HG03108 (cell line): ENCODE measurements around the gene COIL.
"Not testable (repeated sequence)": the region's sequence is repeated elsewhere in the genome, so short reads cannot be mapped to it uniquely, and the experiment has no call there.

Experiments used
- ATAC-seq: cut with Tn5 transposase; IDR thresholded peaks from one replicate; pipeline ENCODE4 v1.9.1; 2021; ENCODE audit warnings: moderate library complexity; ENCODE audit not compliant: unreplicated experiment

Gene COIL

GRCh38 chr17:56979091-56979480, 18.2 kb upstream of the COIL start:
- no peak for ATAC-seq

GRCh38 chr17:56978441-56979090, 17.7 kb upstream of the COIL start:
- ATAC-seq = no peak

DNA sequence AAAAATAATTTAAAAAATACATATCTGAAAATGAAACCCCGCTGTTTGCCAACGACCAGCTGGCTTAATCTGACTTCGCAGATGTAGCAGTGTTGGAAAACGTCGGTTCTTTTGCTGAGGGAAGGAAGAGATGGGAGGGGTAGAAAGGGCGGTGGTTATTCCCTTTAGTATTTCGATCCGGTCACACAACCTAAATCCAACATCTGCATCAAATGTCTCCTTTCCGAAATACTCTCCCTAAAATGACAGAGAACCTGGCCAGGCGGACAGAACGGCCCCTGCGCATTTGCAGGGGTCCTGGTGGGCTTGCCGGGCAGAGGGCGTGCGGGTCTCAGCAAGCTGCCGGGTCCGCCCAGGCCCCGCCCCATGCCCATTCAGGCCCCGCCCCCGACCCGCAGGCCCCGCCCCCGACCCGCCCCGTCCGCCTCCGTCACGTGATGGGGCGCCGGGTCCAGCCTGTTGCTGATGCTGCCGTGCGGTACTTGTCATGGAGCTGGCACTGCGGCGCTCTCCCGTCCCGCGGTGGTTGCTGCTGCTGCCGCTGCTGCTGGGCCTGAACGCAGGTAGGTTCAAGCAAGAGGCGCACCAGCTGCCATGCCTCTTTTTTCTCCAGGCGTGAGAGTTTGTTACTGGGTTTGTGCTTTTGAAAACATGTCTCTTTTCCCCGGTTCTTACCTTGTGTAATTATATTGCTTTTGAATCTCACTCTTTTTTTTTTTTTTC, 17.0 kb upstream of the COIL start, which contains the start of gene SCPEP1:
Gene SCPEP1 (plus strand): TSS at position 459 of the 723 bp plus-strand sequence. CDS start 29 bp downstream, at position 488.
- no peak for ATAC-seq

DNA sequence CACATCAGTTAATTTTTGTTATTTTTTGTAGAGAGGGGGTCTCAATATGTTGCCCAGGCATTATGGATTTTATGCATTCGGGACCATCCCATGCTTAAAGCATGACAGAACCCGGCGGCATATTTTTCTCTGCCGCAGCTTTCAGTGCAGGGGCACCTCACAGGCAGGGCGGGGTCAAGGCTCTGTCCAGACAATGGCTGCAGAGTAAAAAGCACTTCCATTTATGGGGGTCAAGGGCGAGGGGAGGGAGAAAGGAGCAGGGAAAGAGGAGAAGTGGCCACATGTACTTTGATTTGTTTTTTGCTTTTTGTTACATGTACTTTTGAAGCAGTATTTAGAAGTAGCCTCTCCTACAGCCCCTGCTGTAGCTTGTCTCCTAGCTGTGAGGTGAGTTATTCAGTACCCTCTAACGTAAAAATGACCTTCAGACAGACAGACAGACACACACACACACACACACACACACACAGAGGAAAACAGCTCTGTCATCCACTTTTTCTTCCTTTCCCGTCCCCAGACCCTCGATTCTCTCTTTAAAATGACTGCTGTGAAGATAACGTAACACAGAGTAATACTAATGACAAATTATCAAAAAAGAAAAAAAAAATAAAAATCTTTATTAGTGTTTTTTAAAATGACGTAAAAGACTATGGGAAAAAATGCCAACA, 16.2 kb upstream of the COIL start:
- ATAC-seq = no peak

DNA sequence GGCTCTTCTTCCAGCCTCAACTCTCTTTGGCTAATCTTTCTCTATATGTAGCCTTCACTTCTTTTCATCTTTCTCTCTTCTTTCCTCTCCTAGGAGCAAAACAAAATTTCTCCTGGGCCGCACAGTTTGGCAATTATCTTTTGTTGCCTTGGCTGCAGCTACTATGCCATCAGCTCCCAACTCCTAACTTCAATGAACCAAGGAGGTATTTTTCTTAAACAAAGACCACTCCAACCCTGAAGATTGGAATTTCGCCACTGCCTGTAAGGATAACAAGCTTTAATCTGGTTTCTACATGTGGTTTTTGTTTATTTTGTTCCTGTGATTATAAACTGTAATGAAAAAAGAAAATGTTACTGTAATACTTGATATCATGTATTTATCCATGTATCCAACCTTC, 14.8 kb upstream of the COIL start:
- no peak for ATAC-seq

DNA sequence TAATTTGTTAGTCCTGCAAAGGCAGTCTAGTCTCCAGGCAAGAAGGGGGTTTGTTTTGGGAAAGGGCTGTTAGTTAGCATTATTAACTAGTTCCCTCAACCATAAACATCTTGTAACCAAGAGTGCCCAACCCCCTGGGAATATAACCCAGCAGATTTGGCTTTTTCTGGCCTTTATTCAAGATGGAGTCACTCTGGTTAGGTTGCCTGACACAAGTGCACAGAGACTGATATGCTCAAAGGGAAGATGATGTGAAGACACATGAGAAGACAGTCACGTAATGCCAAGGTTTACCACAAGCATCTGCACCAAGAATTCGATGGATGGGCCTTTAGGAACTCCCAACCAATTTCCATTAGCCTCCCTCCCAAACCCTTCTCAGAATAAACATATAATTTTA, 13.2 kb upstream of the COIL start:
- no peak for ATAC-seq

GRCh38 chr17:56973520-56973919, 12.7 kb upstream of the COIL start:
- ATAC-seq = no peak

- ATAC-seq = no peak
Observed at GRCh38 chr17:56972111-56972730, 11.4 kb upstream of the COIL start.

GRCh38 chr17:56970974-56971373, 10.1 kb upstream of the COIL start:
- no peak for ATAC-seq

GRCh38 chr17:56966338-56966737, 5.5 kb upstream of the COIL start:
- no peak for ATAC-seq

- not testable (repeated sequence) for ATAC-seq
Observed at GRCh38 chr17:56965681-56966080, 4.8 kb upstream of the COIL start.

- not testable (repeated sequence) for ATAC-seq
Observed at GRCh38 chr17:56965241-56965640, 4.4 kb upstream of the COIL start.

GRCh38 chr17:56956992-56957391, 3.9 kb downstream of the COIL start:
- no peak for ATAC-seq

DNA sequence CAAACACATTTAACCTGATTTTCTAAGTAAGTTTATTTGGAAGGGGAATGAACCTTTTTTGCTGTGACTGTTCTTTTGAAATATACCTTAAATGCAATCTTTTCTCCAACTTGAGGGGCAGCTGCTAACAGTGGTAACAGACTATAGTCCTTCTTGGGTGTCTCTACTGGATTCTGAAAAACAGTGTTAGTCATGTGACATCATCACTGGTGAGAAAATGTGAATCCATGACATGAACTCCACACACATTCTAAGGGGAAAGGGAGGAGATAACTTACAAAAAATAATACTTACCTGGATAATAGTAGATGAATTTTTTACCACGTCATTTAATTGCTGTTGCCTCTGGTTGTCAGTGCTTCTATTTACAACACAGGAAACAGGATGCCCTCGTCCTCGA, 11.3 kb downstream of the COIL start:
- ATAC-seq = no peak

GRCh38 chr17:56948491-56948890, 12.4 kb downstream of the COIL start:
- ATAC-seq = no peak

GRCh38 chr17:56947741-56948140, 13.1 kb downstream of the COIL start:
- ATAC-seq = no peak

DNA sequence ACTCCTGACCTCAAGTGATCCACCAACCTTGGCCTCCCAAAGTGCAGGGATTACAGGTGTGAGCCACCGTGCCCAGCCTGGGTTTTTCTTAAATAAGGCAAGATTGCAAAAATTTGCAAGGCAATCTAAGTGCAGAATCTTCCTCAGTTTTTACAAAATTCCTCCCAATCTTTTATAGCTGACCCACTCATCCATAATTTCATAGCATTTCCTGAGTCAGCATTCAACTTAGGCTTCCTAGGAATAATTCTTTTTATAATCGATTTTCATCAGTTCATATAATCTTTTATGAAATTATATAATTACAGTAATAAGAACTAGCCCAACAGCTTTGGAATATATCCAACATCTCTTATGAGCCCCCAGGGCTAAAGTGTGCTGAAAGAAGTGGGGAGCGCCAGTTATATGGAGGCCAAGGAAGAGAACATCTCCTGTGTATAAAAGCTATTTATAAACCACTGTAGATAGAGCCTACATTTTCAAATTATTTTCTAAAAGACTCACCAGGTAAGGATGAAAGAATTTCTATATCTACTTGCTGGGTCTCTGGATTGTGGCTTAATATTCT, 14.8 kb downstream of the COIL start:
- ATAC-seq = no peak

DNA sequence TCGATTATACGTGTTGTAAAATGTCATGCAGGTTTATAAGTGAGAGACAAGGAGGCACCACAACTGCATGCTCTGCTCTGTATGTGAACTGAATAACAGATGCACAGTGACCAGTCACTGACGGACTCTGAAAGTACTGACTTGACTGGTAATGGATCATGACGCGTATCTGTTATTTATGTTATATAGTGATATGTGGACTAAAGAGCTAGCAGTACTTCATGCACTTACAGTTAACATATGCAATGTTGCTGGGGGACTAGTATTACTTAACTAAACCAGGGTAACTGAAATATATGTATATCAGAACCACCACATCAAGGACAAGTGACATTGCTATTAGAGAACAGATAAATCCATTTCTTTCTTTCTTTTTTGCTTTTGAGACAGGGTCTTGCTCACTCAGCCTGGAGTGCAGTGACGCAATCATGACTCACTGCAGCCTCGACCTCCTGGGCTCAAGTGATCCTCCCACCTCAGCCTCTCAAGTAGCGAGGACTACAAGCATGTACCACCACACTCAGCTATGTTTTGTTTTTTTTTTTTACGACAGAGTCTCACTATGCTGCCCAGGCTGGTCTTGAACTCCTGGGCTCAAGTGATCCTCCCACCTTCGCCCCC, 17.2 kb downstream of the COIL start:
- ATAC-seq = no peak

DNA sequence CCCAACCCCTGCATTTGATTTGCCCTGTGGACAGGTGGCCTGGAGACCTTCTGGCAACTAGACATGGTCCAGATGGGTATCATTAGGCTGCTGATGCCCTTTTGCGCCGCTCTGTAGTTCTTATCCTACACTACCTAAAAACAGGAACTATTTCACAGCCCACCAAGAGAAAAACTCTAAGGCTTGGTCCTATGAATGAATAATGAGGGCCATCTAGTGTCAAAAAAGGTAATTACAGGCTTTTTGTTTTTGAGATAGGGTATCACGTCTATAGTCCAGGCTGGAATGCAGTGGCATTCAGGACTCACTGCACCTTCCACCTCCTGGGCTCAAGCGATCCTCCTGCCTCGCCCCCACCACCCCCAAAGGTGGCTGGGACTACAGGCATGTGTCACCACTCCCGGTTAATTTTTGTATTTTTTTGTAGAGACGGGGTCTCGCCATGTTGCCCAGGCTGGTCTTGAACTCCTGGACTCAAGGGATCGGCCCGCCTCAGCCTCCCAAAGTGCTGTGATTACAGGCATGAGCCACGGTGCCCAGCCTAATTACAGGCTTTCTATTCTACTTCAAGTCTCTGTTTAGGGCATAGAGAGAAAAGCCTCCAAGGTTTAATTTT, 20.9 kb downstream of the COIL start:
- ATAC-seq = no peak

DNA sequence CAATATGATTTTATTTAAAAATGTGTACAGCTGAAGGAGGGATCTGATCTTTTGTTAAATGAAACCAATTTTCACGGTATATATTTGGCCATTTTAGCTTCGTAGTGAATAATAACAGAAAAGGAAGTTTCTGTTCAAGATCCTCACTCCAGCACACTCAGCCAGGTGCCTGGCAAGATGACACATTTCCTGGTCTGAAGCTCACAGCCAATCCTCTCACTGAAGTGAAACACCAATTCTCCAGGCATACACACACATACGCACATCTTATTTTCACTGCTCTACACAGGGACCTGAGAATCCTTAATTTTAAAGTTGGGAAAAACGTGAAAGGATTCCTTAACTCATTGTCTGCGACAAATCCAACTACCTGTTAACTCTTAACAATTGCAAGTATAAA, 22.6 kb downstream of the COIL start:
- not testable (repeated sequence) for ATAC-seq
